ENCODE results near the gene PRRG3. TPM values are rescaled to one million over a fixed set of nuclear protein-coding genes. Genes with fewer than 3 reads are reported as not detected.

PRRG3 gene
- total and polyA plus RNA-seq, 2 donors (not counting 3 experiments of a cell fraction or from before 2014, with no cell fraction given): not detected

DNA sequence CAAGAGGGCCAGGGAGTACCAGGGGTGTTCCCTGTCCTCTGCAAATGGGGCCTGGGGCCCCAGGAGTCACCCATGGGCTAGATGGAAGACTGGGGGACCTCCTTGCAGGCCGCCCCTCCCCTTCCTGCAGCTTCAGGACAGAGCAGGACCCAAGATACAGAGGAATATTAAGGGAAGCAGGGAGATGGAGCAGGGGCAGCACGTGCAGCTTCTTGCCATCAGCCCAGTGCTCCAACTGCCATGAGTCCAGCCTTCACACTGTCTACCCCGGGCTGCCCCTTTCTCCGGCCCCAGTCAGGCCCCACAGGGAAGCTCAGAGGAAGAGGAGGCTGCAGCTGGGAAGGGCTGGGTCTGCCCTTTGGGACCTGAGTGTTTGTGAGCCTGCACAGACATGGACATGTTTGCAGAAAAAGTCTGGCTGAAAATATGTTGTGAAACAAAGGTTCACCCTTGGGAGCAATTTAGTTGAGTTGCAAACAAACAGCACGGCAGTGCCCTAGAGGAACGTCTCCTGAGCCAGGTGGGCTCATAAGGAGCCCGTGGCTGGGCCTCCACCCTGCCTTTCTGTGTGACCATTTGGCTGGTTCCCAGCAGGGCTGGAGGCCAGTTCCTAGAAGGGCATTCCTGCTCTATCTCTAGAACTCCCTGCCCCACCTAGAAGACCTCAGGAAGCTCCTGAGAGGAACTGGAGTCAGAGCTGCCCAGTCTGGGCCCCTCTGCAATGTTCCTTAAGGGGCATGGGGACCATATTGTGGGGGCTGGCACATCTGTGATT lies 29.5 kb downstream of the PRRG3 start:
- POLR2A ChIA-PET: no interaction called here
- no peaks in the 10 kb centered on the region for H3K9me3 ChIP-seq (replicated peaks; ENCODE audit: control insufficient read depth, insufficient read depth, low read length)
- no peak overlapping the region for H3K27ac ChIP-seq (ENCODE audit: insufficient read depth, low read depth, low read length)
- H2AFZ ChIP-seq (ENCODE audit: low read depth, low read length): no peak overlapping the region
- FAIRE-seq (no peak), DNase-seq (ENCODE audit: low read depth, low spot score) (no peak)
- H3K9ac ChIP-seq (replicated peaks; ENCODE audit: extremely low read depth, insufficient read depth, low read length): no peak overlapping the region
- no peaks in the 10 kb centered on the region for H3K27me3 ChIP-seq (ENCODE audit: control insufficient read depth in 2 of 2, insufficient read depth in 2 of 2, low read length in 2 of 2)
- H4K20me1 ChIP-seq (replicated peaks; ENCODE audit: control insufficient read depth, extremely low read depth, insufficient read depth, low read length): no peaks in the 10 kb centered on the region
- H3K9me1 ChIP-seq (replicated peaks; ENCODE audit: control insufficient read depth, extremely low read depth, insufficient read depth, low read length): no peaks in the 10 kb centered on the region
- CTCF ChIA-PET: no interaction called here
- no peak overlapping the region for H3K4me3 ChIP-seq (replicated peaks in 1 of 3; ENCODE audit: insufficient read depth in 1 of 3, low read depth in 1 of 3, low read length in 3 of 3)
- no peaks in the 10 kb centered on the region for H3K4me1 ChIP-seq (ENCODE audit: control insufficient read depth, extremely low read depth, insufficient read depth, low read length)
- BruUV-seq (replicated peaks): no TSS peak
- dilution Hi-C loops (cut with MboI; ENCODE audit: extremely low pct_ligation_motif_present, low sequenced_read_pairs) (no loop called here), intact Hi-C loops (cut with micrococcal nuclease) (no loop called here)
- TF ChIP-seq MYC (IDR thresholded peaks at IDR 0.05; ENCODE audit: low read depth, low read length) (no peak), MAX (IDR thresholded peaks at IDR 0.05; ENCODE audit: insufficient read depth, insufficient read length) (no peak), EZH2 (IDR thresholded peaks at IDR 0.05; ENCODE audit: borderline replicate concordance, low read depth, low read length, severe bottlenecking) (no peak), GATA2 (IDR thresholded peaks at IDR 0.05; ENCODE audit: insufficient read depth, insufficient read length, low read depth, low read length) (no peak), POLR2A (IDR thresholded peaks at IDR 0.05; ENCODE audit: low read depth, low read length) (no peak), POLR2AphosphoS5 (IDR thresholded peaks at IDR 0.05; ENCODE audit: insufficient read depth, low read depth, low read length) (no peak), FOS (IDR thresholded peaks at IDR 0.05; ENCODE audit: borderline replicate concordance, insufficient read depth, low read length) (no peak), JUN (IDR thresholded peaks at IDR 0.05; ENCODE audit: borderline replicate concordance, insufficient read depth, insufficient read length, low read depth) (no peak)
- TF ChIP-seq, protein P1, sequence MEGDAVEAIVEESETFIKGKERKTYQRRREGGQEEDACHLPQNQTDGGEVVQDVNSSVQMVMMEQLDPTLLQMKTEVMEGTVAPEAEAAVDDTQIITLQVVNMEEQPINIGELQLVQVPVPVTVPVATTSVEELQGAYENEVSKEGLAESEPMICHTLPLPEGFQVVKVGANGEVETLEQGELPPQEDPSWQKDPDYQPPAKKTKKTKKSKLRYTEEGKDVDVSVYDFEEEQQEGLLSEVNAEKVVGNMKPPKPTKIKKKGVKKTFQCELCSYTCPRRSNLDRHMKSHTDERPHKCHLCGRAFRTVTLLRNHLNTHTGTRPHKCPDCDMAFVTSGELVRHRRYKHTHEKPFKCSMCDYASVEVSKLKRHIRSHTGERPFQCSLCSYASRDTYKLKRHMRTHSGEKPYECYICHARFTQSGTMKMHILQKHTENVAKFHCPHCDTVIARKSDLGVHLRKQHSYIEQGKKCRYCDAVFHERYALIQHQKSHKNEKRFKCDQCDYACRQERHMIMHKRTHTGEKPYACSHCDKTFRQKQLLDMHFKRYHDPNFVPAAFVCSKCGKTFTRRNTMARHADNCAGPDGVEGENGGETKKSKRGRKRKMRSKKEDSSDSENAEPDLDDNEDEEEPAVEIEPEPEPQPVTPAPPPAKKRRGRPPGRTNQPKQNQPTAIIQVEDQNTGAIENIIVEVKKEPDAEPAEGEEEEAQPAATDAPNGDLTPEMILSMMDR (IDR thresholded peaks at IDR 0.05; ENCODE audit: extremely low read depth in 1 of 2, insufficient read depth in 1 of 2, low read depth in 1 of 2, low read length in 2 of 2): no peak
- H3K4me2 ChIP-seq (ENCODE audit: insufficient read depth, low read length): no peak overlapping the region
- no peaks in the 10 kb centered on the region for H3K36me3 ChIP-seq (ENCODE audit: control insufficient read depth in 2 of 2, extremely low read depth in 1 of 2, insufficient read depth in 2 of 2, low read length in 2 of 2)
- H3K79me2 ChIP-seq (ENCODE audit: control insufficient read depth, insufficient read depth, low read length): no peaks in the 10 kb centered on the region
